ENCODE results near the gene ABCC2. TPM values are rescaled to one million over a fixed set of nuclear protein-coding genes. Genes with fewer than 3 reads are reported as not detected.

The ABCC2 gene
- total RNA-seq, 1 donor from 2014 or later, result 1.9 TPM

DNA sequence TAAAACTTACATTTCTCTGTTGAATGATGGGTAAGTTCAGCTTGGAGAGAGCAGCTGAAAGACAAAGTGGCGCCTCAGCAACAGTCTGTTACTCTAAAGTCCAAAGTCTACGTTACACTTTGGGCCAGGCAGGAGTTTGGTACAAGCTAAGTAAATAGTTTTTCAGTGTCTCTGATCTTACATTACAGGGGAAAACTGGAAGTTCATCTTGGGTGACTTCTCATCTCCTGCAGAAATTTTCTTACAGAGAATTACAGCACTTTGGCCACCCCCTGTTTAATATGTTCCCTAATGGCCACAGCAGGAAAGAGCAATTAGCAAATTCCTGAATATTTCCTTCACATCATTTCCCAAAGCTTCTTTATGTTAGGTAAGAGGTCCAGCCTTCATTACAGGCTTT, 67.1 kb downstream of the ABCC2 start:
- Histone ChIP-seq H3K9me3 (no peaks in the 10 kb centered on the region), H3K27me3 (ENCODE audit: low read depth) (no peaks in the 10 kb centered on the region), H3K27ac (no peak overlapping the region), H3K4me1 (peaks cover 12% of the 10 kb centered on the region), H3K36me3 (no peaks in the 10 kb centered on the region), H3K4me3 (no peak overlapping the region)
- DNase-seq, result no peak
- ATAC-seq, result no peak
- intact Hi-C loops (cut with DNase I), result loop anchor here (5.0 kb wide), 1 partner anchor 198 kb away; no protein-coding TSS in a partner anchor
- TF ChIP-seq, protein P1, sequence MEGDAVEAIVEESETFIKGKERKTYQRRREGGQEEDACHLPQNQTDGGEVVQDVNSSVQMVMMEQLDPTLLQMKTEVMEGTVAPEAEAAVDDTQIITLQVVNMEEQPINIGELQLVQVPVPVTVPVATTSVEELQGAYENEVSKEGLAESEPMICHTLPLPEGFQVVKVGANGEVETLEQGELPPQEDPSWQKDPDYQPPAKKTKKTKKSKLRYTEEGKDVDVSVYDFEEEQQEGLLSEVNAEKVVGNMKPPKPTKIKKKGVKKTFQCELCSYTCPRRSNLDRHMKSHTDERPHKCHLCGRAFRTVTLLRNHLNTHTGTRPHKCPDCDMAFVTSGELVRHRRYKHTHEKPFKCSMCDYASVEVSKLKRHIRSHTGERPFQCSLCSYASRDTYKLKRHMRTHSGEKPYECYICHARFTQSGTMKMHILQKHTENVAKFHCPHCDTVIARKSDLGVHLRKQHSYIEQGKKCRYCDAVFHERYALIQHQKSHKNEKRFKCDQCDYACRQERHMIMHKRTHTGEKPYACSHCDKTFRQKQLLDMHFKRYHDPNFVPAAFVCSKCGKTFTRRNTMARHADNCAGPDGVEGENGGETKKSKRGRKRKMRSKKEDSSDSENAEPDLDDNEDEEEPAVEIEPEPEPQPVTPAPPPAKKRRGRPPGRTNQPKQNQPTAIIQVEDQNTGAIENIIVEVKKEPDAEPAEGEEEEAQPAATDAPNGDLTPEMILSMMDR (IDR thresholded peaks at IDR 0.05), result no peak

DNA sequence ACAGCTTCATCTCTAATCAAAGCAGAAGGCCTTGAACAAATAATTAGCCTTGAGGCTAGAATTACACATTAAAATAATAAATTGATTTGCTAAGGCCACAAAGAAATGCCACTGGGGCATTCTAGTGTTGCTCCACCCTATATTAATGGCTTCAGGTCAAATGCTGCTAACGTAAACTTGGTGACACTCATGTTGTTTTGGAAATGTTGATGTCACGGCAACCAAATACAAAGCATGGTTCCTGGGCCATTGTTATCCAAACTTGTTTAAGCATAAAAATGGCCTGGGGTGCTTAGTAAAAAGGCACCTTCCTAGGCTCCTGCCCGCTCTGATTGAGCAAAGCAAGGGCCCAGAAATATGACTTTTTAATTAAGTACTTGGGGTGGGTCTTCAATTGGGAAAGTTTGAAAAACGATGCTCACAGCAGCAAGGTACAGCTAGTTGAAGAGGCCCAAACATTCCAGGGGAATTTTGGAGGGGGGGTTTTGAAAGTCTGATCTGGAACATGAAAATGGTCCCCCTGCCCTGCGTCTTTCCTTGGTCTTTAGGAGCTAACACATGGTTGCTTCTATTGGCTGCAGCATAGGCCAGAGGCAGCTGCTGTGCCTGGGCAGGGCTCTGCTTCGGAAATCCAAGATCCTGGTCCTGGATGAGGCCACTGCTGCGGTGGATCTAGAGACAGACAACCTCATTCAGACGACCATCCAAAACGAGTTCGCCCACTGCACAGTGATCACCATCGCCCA, 67.8 kb downstream of the ABCC2 start:
- Histone ChIP-seq H3K27me3 (ENCODE audit: low read depth) (no peaks in the 10 kb centered on the region), H3K9me3 (no peaks in the 10 kb centered on the region), H3K4me3 (no peak overlapping the region), H3K4me1 (peaks cover 12% of the 10 kb centered on the region), H3K36me3 (no peaks in the 10 kb centered on the region), H3K27ac (no peak overlapping the region)
- TF ChIP-seq, protein P1 (IDR thresholded peaks at IDR 0.05), result no peak
- ATAC-seq (no peak), DNase-seq (no peak)
- intact Hi-C loops (cut with DNase I), result no loop called here

DNA sequence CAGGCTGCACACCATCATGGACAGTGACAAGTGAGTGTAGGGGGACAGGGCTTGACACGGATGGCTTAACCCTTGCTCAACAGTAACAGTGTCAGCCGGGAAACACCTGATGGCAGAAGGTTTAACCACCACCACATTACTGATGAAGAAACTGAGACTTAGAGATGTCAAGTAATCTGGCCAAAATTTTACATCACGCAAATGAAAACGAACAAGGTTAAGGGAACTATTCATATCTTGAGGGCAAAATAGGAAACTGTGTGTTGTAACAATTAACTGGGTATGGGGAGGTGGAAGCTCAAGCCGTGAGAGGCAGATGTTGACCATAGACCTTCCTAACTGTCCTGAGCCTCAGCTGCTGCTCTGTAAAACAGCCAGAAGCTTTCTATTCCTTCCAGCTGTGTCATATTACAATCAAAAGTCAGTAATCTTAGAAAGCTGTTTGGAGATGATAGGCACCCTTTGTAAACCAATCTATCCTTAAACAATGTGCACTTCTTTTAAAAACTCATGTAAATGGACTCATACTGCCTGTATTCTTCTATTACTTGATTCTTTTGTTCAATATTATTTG, 68.4 kb downstream of the ABCC2 start:
- TF ChIP-seq, protein P1 (IDR thresholded peaks at IDR 0.05), result no peak
- no peaks in the 10 kb centered on the region for H3K27me3 ChIP-seq (ENCODE audit: low read depth)
- H3K27ac ChIP-seq, result no peak overlapping the region
- H3K36me3 ChIP-seq, result no peaks in the 10 kb centered on the region
- no peaks in the 10 kb centered on the region for H3K9me3 ChIP-seq
- H3K4me3 ChIP-seq, result no peak overlapping the region
- ATAC-seq (no peak), DNase-seq (no peak)
- intact Hi-C loops (cut with DNase I), result no loop called here
- H3K4me1 ChIP-seq, result peaks cover 7% of the 10 kb centered on the region

DNA sequence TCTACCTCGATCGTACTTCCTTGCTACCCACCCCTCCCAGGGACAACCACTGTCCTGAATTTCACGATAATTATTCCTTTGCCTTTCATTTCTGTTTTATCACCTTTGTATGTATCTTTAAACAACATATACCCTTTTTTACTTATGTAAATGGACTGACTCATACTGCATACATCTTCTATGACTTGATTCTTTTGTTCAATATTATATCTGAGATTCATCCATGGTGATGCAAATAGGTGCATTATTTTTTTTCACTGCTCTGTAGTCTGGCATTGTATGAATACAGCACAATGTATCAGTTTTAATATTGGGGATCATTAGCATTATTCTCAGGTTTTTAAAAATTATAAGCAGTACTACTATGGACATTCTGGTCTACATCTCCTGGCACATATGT, 69.4 kb downstream of the ABCC2 start:
- H3K4me3 ChIP-seq, result no peak overlapping the region
- no peaks in the 10 kb centered on the region for H3K4me1 ChIP-seq
- ATAC-seq, result no peak
- intact Hi-C loops (cut with DNase I), result no loop called here
- no peaks in the 10 kb centered on the region for H3K27me3 ChIP-seq (ENCODE audit: low read depth)
- TF ChIP-seq, protein P1 (IDR thresholded peaks at IDR 0.05), result no peak
- H3K9me3 ChIP-seq, result no peaks in the 10 kb centered on the region
- H3K27ac ChIP-seq, result no peak overlapping the region
- DNase-seq, result no peak
- H3K36me3 ChIP-seq, result no peaks in the 10 kb centered on the region

DNA sequence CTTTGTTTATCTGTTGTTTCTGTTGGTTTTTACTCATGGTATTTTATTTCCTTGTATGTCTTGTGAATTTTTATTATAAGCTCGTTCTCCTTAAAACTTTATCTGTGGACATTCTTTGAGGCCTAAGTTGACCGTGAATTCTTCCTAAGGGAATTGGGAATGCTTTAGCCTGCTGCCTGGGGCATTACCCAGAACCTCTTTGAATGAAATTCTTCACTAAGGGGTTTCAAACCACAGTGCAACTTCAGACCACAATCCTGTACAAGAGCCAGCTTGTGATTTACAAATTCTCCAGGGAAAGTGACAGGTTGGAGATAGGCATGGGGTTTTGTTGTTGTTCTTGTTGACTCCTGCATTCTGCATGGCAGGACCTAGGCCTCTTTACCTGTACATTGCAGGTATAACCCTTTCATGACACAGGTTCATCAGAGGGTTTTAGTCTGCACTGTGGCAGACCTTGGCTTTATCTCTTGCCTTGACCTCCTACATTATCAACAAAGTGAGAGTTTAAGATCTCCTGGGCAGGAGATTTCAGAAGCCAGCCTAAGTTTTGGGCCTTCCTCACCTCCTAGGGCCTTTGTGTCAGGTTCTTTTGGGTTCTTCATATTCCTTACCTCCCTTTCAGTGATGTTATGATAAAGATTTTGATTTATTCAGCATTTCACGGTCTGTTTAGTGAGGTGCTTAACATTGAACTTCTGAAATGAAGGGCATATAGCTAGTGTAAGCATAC, 70.2 kb downstream of the ABCC2 start:
- TF ChIP-seq, protein P1 (IDR thresholded peaks at IDR 0.05), result no peak
- Histone ChIP-seq H3K27ac (no peak overlapping the region), H3K9me3 (no peaks in the 10 kb centered on the region), H3K27me3 (ENCODE audit: low read depth) (no peaks in the 10 kb centered on the region), H3K36me3 (no peaks in the 10 kb centered on the region), H3K4me3 (no peak overlapping the region), H3K4me1 (no peaks in the 10 kb centered on the region)
- intact Hi-C loops (cut with DNase I), result no loop called here
- ATAC-seq (no peak), DNase-seq (no peak)
